Panc1 (cell line): Measurements from ENCODE around the gene DNTT. TPM values are rescaled to one million over a fixed set of nuclear protein-coding genes. Genes with fewer than 3 reads are reported as not detected.
A peak's percentile ranks its signal among the peaks of the same experiment; 100 is the strongest.

ENCODE experiments used
- ATAC-seq: fragments of 200-7000 bp; cut with Tn5 transposase; 2 replicates; pipeline ENCODE4 v1.9.1; 2020; ENCODE audit warnings: mild to moderate bottlenecking, moderate library complexity
- BruUV-seq: library from RNA; stranded (reverse); fragments of 400-500 nt; replicated peaks from 2 replicates; lab custom pipeline; 2021; lab: Mats Ljungman, UMichigan
- CTCF ChIA-PET: fragments of 300-600 bp; sonication (Branson Sonifier 250); formaldehyde crosslinking; loops from one replicate; lab custom pipeline; 2022; ENCODE audit warnings: antibody characterized with exemption; lab: Charles Lee
- POLR2A ChIA-PET: fragments of 300-600 bp; sonication (Branson Sonifier 250); formaldehyde crosslinking; loops from one replicate; lab custom pipeline; 2022; ENCODE audit warnings: antibody characterized with exemption; lab: Charles Lee
- DNase-seq: peaks from one replicate; pipeline ENCODE4 v3.0.0-alpha.2; 2010; ENCODE audit warnings: low read depth, low spot score
- H3K27ac ChIP-seq: 2 replicates; pipeline ENCODE4 v1.5.1; 2011; ENCODE audit warnings: mild to moderate bottlenecking, low read length, inconsistent platforms
- H3K27me3 ChIP-seq: fragments of 200-500 bp; sonication (Bioruptor generic); 2 replicates; pipeline ENCODE4 v1.6.0; 2014; ENCODE audit warnings: low read length, inconsistent platforms; ENCODE audit not compliant: control insufficient read depth, insufficient read depth
- H3K36me3 ChIP-seq: fragments of 200-500 bp; sonication (Bioruptor generic); 2 replicates; pipeline ENCODE4 v1.5.1; 2014; ENCODE audit warnings: inconsistent platforms, mild to moderate bottlenecking, low read length, moderate library complexity; ENCODE audit not compliant: control insufficient read depth, insufficient read depth
- H3K4me1 ChIP-seq: 2 replicates; pipeline ENCODE4 v1.5.1; 2011; ENCODE audit warnings: inconsistent platforms, mild to moderate bottlenecking, low read length, moderate library complexity; ENCODE audit not compliant: control insufficient read depth, insufficient read depth
- H3K4me3 ChIP-seq, 2 experiments: 2 replicates each; pipeline ENCODE4 v1.5.1; 2011 to 2012; ENCODE audit warnings: low read depth in 2 of 2, low read length in 2 of 2, mild to moderate bottlenecking in 2 of 2, inconsistent platforms in 1 of 2, moderate library complexity in 1 of 2
- H3K9me3 ChIP-seq: fragments of 200-500 bp; sonication (Bioruptor generic); 2 replicates; pipeline ENCODE4 v1.5.1; 2014; ENCODE audit warnings: low read depth, mild to moderate bottlenecking, inconsistent platforms, low read length, moderate library complexity; ENCODE audit not compliant: control insufficient read depth, insufficient read depth
- CTCF ChIP-seq: fragments of 450-650 bp; IDR thresholded peaks from 2 replicates; pipeline ENCODE4 v1.5.1; 2017; ENCODE audit warnings: mild to moderate bottlenecking
- POLR2AphosphoS5 ChIP-seq: IDR thresholded peaks from 2 replicates; pipeline ENCODE4 v1.6.1; 2012; ENCODE audit warnings: mild to moderate bottlenecking, low read depth, low read length, moderate library complexity
- REST ChIP-seq, 2 experiments: IDR thresholded peaks; 2 replicates each; pipeline ENCODE4 v1.6.1; 2011 to 2012; ENCODE audit warnings: low read depth in 2 of 2, control low read depth in 1 of 2, low read length in 1 of 2, mild to moderate bottlenecking in 1 of 2, moderate library complexity in 1 of 2; ENCODE audit not compliant: insufficient read depth in 1 of 2
- SIN3A ChIP-seq: IDR thresholded peaks from 2 replicates; pipeline ENCODE4 v1.6.1; 2012; ENCODE audit warnings: low read depth, mild to moderate bottlenecking, low read length, moderate library complexity, borderline replicate concordance; ENCODE audit not compliant: insufficient read depth
- TCF7L2 ChIP-seq: IDR thresholded peaks from 2 replicates; pipeline ENCODE4 v1.6.1; 2011; ENCODE audit warnings: mild to moderate bottlenecking, low read depth, low read length, inconsistent platforms
- in situ Hi-C: cut with HindIII; loops from 2 replicates; pipeline ENCODE4 v1.10.0; 2016; ENCODE audit warnings: low sequenced_read_pairs, low pct_unique_long_range_greater_than_20kb
- intact Hi-C: fragments of 100-400 bp; cut with micrococcal nuclease; formaldehyde crosslinking; loops from one replicate; pipeline ENCODE4 v1.10.0; 2022; ENCODE audit not compliant: unreplicated experiment
- total RNA-seq: library from RNA; stranded (reverse); gene quantifications from one replicate; pipeline ENCODE4 v1.2.1, GENCODE V29; 2021; ENCODE audit not compliant: unreplicated experiment

DNTT gene
- total RNA-seq, 1 experiment from 2014 or later, result not detected

- ATAC-seq, result peak; percentile 11
- POLR2A ChIA-PET, result no interaction called here
- H3K4me3 ChIP-seq, result peak overlapping the region; percentile 53 to 82
- peaks cover 9% of the 10 kb centered on the region for H3K4me1 ChIP-seq
- TF ChIP-seq CTCF (no peak), POLR2AphosphoS5 (no peak), REST (IDR thresholded peaks at IDR 0.05; ENCODE audit: insufficient read depth in 1 of 2, low read depth in 2 of 2, low read length in 1 of 2) (no peak)
- 0 out of 2 replicates have a peak, but pooled peaks cover 2% of the 10 kb centered on the region for H3K27me3 ChIP-seq
- in situ Hi-C loops, result no loop called here
- H3K27ac ChIP-seq, result peak overlapping the region; percentile 73
- intact Hi-C loops, result loop anchor here (10.0 kb wide), 1 partner anchor 270 kb away; no protein-coding TSS in a partner anchor
- DNase-seq, result no peak
- no peaks in the 10 kb centered on the region for H3K9me3 ChIP-seq
- CTCF ChIA-PET, result interaction anchor here (0.6 to 1.6 kb wide), 10 partner anchors 12 to 711 kb away, joined by 3 to 11 read pairs (median 4); partner anchors contain the start of gene TLL2
- BruUV-seq, result no TSS peak
- H3K36me3 ChIP-seq, result no peaks in the 10 kb centered on the region
These were observed 70.4 kb downstream of the DNTT start for GRCh38 chr10:96374639-96374984.

- H3K27me3 ChIP-seq, result 0 out of 2 replicates have a peak, but pooled peaks cover 2% of the 10 kb centered on the region
- intact Hi-C loops, result loop anchor here (5.0 to 10.0 kb wide), 2 partner anchors 137 to 270 kb away; partner anchors contain the start of gene TLL2
- ATAC-seq (peak; percentile 91), DNase-seq (peak; percentile 89)
- POLR2A ChIA-PET, result no interaction called here
- H3K36me3 ChIP-seq, result no peaks in the 10 kb centered on the region
- no peak for TF ChIP-seq SIN3A
- peak; percentile 99 for TF ChIP-seq CTCF
- no peak for TF ChIP-seq REST (IDR thresholded peaks at IDR 0.05; ENCODE audit: insufficient read depth in 1 of 2, low read depth in 2 of 2, low read length in 1 of 2)
- TF ChIP-seq TCF7L2, result no peak
- peak; percentile 46; the same call in 1 of the 2 replicates for TF ChIP-seq POLR2AphosphoS5
- CTCF ChIA-PET, result interaction anchor here (0.6 to 1.6 kb wide), 11 partner anchors 11 to 711 kb away, joined by 3 to 11 read pairs (median 4); partner anchors contain the start of gene TLL2
- no peaks in the 10 kb centered on the region for H3K9me3 ChIP-seq
- in situ Hi-C loops, result no loop called here
- peak overlapping the region; percentile 73 for H3K27ac ChIP-seq
- H3K4me3 ChIP-seq, result peak overlapping the region; percentile 53 to 82
- peaks cover 8% of the 10 kb centered on the region for H3K4me1 ChIP-seq
- no TSS peak for BruUV-seq
These were observed 71.0 kb downstream of the DNTT start for GRCh38 chr10:96374985-96375830.
